DND-41 (cell line): ENCODE results near the gene AP3D1.

ENCODE experiments used
- ATAC-seq: fragments of 200-7000 bp; cut with Tn5 transposase; 3 replicates; pipeline ENCODE4 v1.9.1; 2021; ENCODE audit warnings: low read depth; ENCODE audit not compliant: insufficient read depth
- DNase-seq: peaks from one replicate; pipeline ENCODE4 v3.0.0-alpha.2; 2020
- H2AFZ ChIP-seq: 2 replicates; pipeline ENCODE4 v1.6.0; 2012; ENCODE audit warnings: low read depth, low read length
- H3K27ac ChIP-seq: 2 replicates; pipeline ENCODE4 v1.5.1; 2012; ENCODE audit warnings: low read length, inconsistent platforms
- H3K27me3 ChIP-seq: fragments of 200-600 bp; sonication (generic); 2 replicates; pipeline ENCODE4 v1.6.0; 2012; ENCODE audit warnings: low read length, mild to moderate bottlenecking, inconsistent platforms; ENCODE audit not compliant: insufficient read depth, poor library complexity
- H3K36me3 ChIP-seq: 2 replicates; pipeline ENCODE4 v1.5.1; 2012; ENCODE audit warnings: low read length, inconsistent platforms; ENCODE audit not compliant: insufficient read depth
- H3K4me1 ChIP-seq: 2 replicates; pipeline ENCODE4 v1.5.1; 2012; ENCODE audit warnings: mild to moderate bottlenecking, low read length; ENCODE audit not compliant: insufficient read depth
- H3K4me2 ChIP-seq: 2 replicates; pipeline ENCODE4 v1.6.0; 2012; ENCODE audit warnings: mild to moderate bottlenecking, moderate library complexity, low read length, inconsistent platforms; ENCODE audit not compliant: insufficient read depth
- H3K4me3 ChIP-seq, 2 experiments: fragments of 200-600 bp in 1 of 2; shearing (Covaris generic) in 1 of 2; 2 replicates each; pipeline ENCODE4 v1.5.1; 2012 to 2016; ENCODE audit warnings: inconsistent platforms in 2 of 2, low read length in 2 of 2, mild to moderate bottlenecking in 2 of 2, low read depth in 1 of 2, moderate library complexity in 1 of 2
- H3K79me2 ChIP-seq: 2 replicates; pipeline ENCODE4 v1.6.0; 2012; ENCODE audit warnings: low read length, inconsistent platforms; ENCODE audit not compliant: insufficient read depth
- H3K9ac ChIP-seq: 2 replicates; pipeline ENCODE4 v1.6.0; 2012; ENCODE audit warnings: low read depth, mild to moderate bottlenecking, inconsistent platforms, low read length, moderate library complexity
- H3K9me3 ChIP-seq: 2 replicates; pipeline ENCODE4 v1.5.1; 2012; ENCODE audit warnings: low read length, moderate library complexity, mild to moderate bottlenecking, inconsistent platforms; ENCODE audit not compliant: insufficient read depth, severe bottlenecking
- H4K20me1 ChIP-seq: 2 replicates; pipeline ENCODE4 v1.6.0; 2012; ENCODE audit warnings: low read length; ENCODE audit not compliant: insufficient read depth
- CTCF ChIP-seq: IDR thresholded peaks from 2 replicates; pipeline ENCODE4 v1.5.1; 2012; ENCODE audit warnings: borderline replicate concordance, low read length, moderate library complexity, mild to moderate bottlenecking; ENCODE audit not compliant: poor library complexity, severe bottlenecking; ENCODE audit errors: extremely low read depth
- EZH2 ChIP-seq: IDR thresholded peaks from 3 replicates; pipeline ENCODE4 v1.6.1; 2012; ENCODE audit warnings: borderline replicate concordance, low read depth, mild to moderate bottlenecking, moderate library complexity, low read length, inconsistent platforms; ENCODE audit not compliant: severe bottlenecking

The AP3D1 gene

GRCh38 chr19:2186071-2186846, 34.9 kb upstream of the AP3D1 start:
- H3K9me3 ChIP-seq, result no peaks in the 10 kb centered on the region
- H3K4me1 ChIP-seq, result no peaks in the 10 kb centered on the region
- no peak overlapping the region for H2AFZ ChIP-seq
- no peak overlapping the region for H3K9ac ChIP-seq
- peaks cover 87% of the 10 kb centered on the region for H3K36me3 ChIP-seq
- H3K4me2 ChIP-seq, result no peak overlapping the region
- TF ChIP-seq CTCF (no peak), EZH2 (no peak)
- H3K27me3 ChIP-seq, result no peaks in the 10 kb centered on the region
- H4K20me1 ChIP-seq, result peaks cover 87% of the 10 kb centered on the region
- H3K4me3 ChIP-seq, result no peak overlapping the region
- DNase-seq (no peak), ATAC-seq (no peak)
- no peak overlapping the region for H3K27ac ChIP-seq
- H3K79me2 ChIP-seq, result peaks cover 98% of the 10 kb centered on the region

GRCh38 chr19:2185734-2186070, 34.3 kb upstream of the AP3D1 start:
- TF ChIP-seq EZH2, result no peak
- TF ChIP-seq CTCF, result no peak
- peaks cover 98% of the 10 kb centered on the region for H3K79me2 ChIP-seq
- peaks cover 87% of the 10 kb centered on the region for H4K20me1 ChIP-seq
- H3K9ac ChIP-seq, result no peak overlapping the region
- no peaks in the 10 kb centered on the region for H3K9me3 ChIP-seq
- no peak overlapping the region for H3K27ac ChIP-seq
- DNase-seq (no peak), ATAC-seq (no peak)
- H3K27me3 ChIP-seq, result no peaks in the 10 kb centered on the region
- no peak overlapping the region for H3K4me2 ChIP-seq
- peaks cover 87% of the 10 kb centered on the region for H3K36me3 ChIP-seq
- H3K4me3 ChIP-seq, result no peak overlapping the region
- H2AFZ ChIP-seq, result no peak overlapping the region
- no peaks in the 10 kb centered on the region for H3K4me1 ChIP-seq

- no peaks in the 10 kb centered on the region for H3K27me3 ChIP-seq
- ATAC-seq, result no peak
- no peak overlapping the region for H3K9ac ChIP-seq
- H4K20me1 ChIP-seq, result peaks cover 87% of the 10 kb centered on the region
- no peak overlapping the region for H3K4me2 ChIP-seq
- no peaks in the 10 kb centered on the region for H3K4me1 ChIP-seq
- no peak overlapping the region for H3K4me3 ChIP-seq
- TF ChIP-seq CTCF, result no peak
- TF ChIP-seq EZH2, result no peak
- peaks cover 98% of the 10 kb centered on the region for H3K79me2 ChIP-seq
- H2AFZ ChIP-seq, result no peak overlapping the region
- no peak overlapping the region for H3K27ac ChIP-seq
- H3K36me3 ChIP-seq, result peaks cover 86% of the 10 kb centered on the region
- H3K9me3 ChIP-seq, result no peaks in the 10 kb centered on the region
- no peak for DNase-seq
Observed at GRCh38 chr19:2184422-2184975, 33.1 kb upstream of the AP3D1 start.
